CD8-positive, alpha-beta memory T cell (primary cell): ENCODE measurements around the gene GCNT3. TPM values are rescaled to one million over a fixed set of nuclear protein-coding genes. Genes with fewer than 3 reads are reported as not detected.

Experiments used
- CTCF ChIA-PET: fragments of 350-600 bp; sonication (Branson Sonifier 250); formaldehyde crosslinking; loops from one replicate; lab custom pipeline; 2021; ENCODE audit warnings: antibody characterized with exemption; lab: Charles Lee
- POLR2A ChIA-PET: fragments of 350-600 bp; sonication (Branson Sonifier 250); formaldehyde crosslinking; loops from one replicate; lab custom pipeline; 2021; ENCODE audit warnings: antibody characterized with exemption; lab: Charles Lee
- DNase-seq, 5 donors: peaks; one replicate each; pipeline versions ENCODE4 v3.0.0 to v3.0.0-alpha.2; 2020 to 2022; ENCODE audit warnings: mixed read lengths in 1 of 5
- H3K27ac ChIP-seq: one replicate; pipeline ENCODE4 v1.7.0; 2013; ENCODE audit warnings: low read depth, mild to moderate bottlenecking, low read length, moderate library complexity
- H3K27me3 ChIP-seq: 2 replicates; pipeline ENCODE4 v1.7.0; 2013; ENCODE audit warnings: low read length, mild to moderate bottlenecking; ENCODE audit not compliant: insufficient read depth, poor library complexity, severe bottlenecking
- H3K36me3 ChIP-seq: 2 replicates; pipeline ENCODE4 v1.7.0; 2013; ENCODE audit warnings: mild to moderate bottlenecking, low read length, moderate library complexity; ENCODE audit not compliant: insufficient read depth
- H3K4me1 ChIP-seq: 2 replicates; pipeline ENCODE4 v1.7.0; 2013; ENCODE audit warnings: mild to moderate bottlenecking, low read length, moderate library complexity; ENCODE audit not compliant: insufficient read depth
- H3K4me3 ChIP-seq: 2 replicates; pipeline ENCODE4 v1.7.0; 2013; ENCODE audit warnings: mild to moderate bottlenecking, low read length
- H3K9me3 ChIP-seq: 2 replicates; pipeline ENCODE4 v1.7.0; 2013; ENCODE audit warnings: mild to moderate bottlenecking, low read length
- H3K27ac Mint-ChIP-seq, 8 donors: one replicate each; pipeline ENCODE4 v1.8.0; 2020 to 2021; ENCODE audit warnings: mixed read lengths in 8 of 8, mild to moderate bottlenecking in 6 of 8, inconsistent platforms in 3 of 8, moderate library complexity in 3 of 8
- H3K27me3 Mint-ChIP-seq, 2 donors: one replicate each; pipeline ENCODE4 v1.8.0; 2020 to 2021; ENCODE audit warnings: mixed read lengths in 2 of 2, mild to moderate bottlenecking in 1 of 2, moderate library complexity in 1 of 2
- H3K36me3 Mint-ChIP-seq, 3 donors: one replicate each; pipeline ENCODE4 v1.8.0; 2020 to 2021; ENCODE audit warnings: mixed read lengths in 3 of 3, inconsistent platforms in 1 of 3, mild to moderate bottlenecking in 1 of 3
- H3K4me1 Mint-ChIP-seq, 3 donors: one replicate each; pipeline ENCODE4 v1.8.0; 2020 to 2021; ENCODE audit warnings: mixed read lengths in 3 of 3, inconsistent platforms in 1 of 3, mild to moderate bottlenecking in 1 of 3
- H3K4me3 Mint-ChIP-seq, 7 donors: one replicate each; pipeline ENCODE4 v1.8.0; 2020 to 2021; ENCODE audit warnings: mixed read lengths in 7 of 7, mild to moderate bottlenecking in 6 of 7, moderate library complexity in 4 of 7, inconsistent platforms in 2 of 7
- H3K9me3 Mint-ChIP-seq, 5 donors: one replicate each; pipeline ENCODE4 v1.8.0; 2020 to 2022; ENCODE audit warnings: mixed read lengths in 5 of 5, mild to moderate bottlenecking in 3 of 5, moderate library complexity in 2 of 5, inconsistent platforms in 1 of 5
- polyA plus RNA-seq: library from polyadenylated mRNA; unstranded; fragments of 300-500 nt; fragmentation: Illumina TruSeq; gene quantifications from one replicate; pipeline ENCODE4 v1.2.3, GENCODE V29; 2021
- total RNA-seq, 2 experiments: library from RNA; stranded (reverse); gene quantifications; one replicate each; pipeline ENCODE4 v1.2.3, GENCODE V29; 2021

The GCNT3 gene
- total and polyA plus RNA-seq, 3 experiments from 2014 or later = not detected

DNA sequence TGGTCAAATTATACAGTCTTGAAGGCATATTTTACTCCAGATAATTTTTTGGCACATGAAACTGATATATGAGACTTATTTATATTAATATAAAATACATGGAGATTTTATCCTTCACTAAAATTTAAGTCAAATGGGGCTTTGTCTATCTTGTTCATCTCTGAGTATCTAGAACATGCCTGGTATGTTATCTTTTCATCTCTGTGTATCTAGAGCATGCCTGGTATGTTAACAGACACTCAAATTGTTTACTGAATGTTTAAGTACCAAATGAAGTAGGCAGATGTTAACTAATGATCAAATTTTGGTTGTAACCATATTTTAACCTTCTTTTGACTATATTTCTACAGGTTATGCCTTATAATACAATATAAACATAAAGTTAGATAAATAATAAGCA lies 38.0 kb downstream of the GCNT3 start:
- POLR2A ChIA-PET = no interaction called here
- Mint-ChIP-seq H3K4me1 (peaks cover 0 to 25% (median 9%) of the 10 kb centered on the region in 3 donors), H3K9me3 (no peaks in the 10 kb centered on the region), H3K27ac (no peak overlapping the region), H3K4me3 (no peak overlapping the region), H3K36me3 (peaks cover 6 to 47% (median 10%) of the 10 kb centered on the region in 3 donors), H3K27me3 (no peaks in the 10 kb centered on the region)
- H3K27me3 ChIP-seq = no peaks in the 10 kb centered on the region
- DNase-seq = no peak
- no peak overlapping the region for H3K27ac ChIP-seq
- no peaks in the 10 kb centered on the region for H3K9me3 ChIP-seq
- no peak overlapping the region for H3K4me3 ChIP-seq
- CTCF ChIA-PET = no interaction called here
- H3K4me1 ChIP-seq = no peaks in the 10 kb centered on the region
- peaks cover 23% of the 10 kb centered on the region for H3K36me3 ChIP-seq

DNA sequence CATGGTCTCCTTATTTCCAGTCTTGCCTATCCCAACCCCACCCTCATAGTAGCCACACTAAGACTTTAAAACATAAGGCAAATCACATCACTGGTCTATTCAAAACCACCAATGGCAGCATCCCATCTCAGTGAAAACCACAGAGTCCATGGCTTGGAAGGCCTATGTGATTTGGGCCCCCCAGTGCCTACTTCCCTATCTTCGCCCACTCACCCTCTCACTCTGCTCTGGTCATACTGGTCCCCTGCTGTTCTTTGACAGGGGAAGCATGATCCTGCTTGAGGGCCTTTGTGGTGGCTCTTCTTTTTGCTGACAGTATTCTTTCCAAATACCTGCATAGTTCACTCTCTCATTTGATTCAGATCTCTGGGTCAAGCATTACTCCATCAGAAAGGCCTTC lies 42.5 kb downstream of the GCNT3 start:
- Histone ChIP-seq H3K27ac (no peak overlapping the region), H3K4me3 (no peak overlapping the region), H3K27me3 (no peaks in the 10 kb centered on the region), H3K36me3 (peaks cover 22% of the 10 kb centered on the region), H3K4me1 (peaks cover 28% of the 10 kb centered on the region), H3K9me3 (no peaks in the 10 kb centered on the region)
- DNase-seq = no peak
- POLR2A ChIA-PET = no interaction called here
- no peaks in the 10 kb centered on the region for H3K9me3 Mint-ChIP-seq
- no peak overlapping the region for H3K27ac Mint-ChIP-seq
- peaks cover 6 to 22% (median 7%) of the 10 kb centered on the region in 3 donors for H3K36me3 Mint-ChIP-seq
- CTCF ChIA-PET = interaction anchor here (1.5 kb wide), 1 partner anchor 9 kb away, joined by 3 read pairs; no protein-coding TSS in a partner anchor
- peaks cover 7 to 21% (median 13%) of the 10 kb centered on the region in 3 donors for H3K4me1 Mint-ChIP-seq
- peaks cover 0 to 2% of the 10 kb centered on the region in 2 donors for H3K27me3 Mint-ChIP-seq
- H3K4me3 Mint-ChIP-seq = no peak overlapping the region

DNA sequence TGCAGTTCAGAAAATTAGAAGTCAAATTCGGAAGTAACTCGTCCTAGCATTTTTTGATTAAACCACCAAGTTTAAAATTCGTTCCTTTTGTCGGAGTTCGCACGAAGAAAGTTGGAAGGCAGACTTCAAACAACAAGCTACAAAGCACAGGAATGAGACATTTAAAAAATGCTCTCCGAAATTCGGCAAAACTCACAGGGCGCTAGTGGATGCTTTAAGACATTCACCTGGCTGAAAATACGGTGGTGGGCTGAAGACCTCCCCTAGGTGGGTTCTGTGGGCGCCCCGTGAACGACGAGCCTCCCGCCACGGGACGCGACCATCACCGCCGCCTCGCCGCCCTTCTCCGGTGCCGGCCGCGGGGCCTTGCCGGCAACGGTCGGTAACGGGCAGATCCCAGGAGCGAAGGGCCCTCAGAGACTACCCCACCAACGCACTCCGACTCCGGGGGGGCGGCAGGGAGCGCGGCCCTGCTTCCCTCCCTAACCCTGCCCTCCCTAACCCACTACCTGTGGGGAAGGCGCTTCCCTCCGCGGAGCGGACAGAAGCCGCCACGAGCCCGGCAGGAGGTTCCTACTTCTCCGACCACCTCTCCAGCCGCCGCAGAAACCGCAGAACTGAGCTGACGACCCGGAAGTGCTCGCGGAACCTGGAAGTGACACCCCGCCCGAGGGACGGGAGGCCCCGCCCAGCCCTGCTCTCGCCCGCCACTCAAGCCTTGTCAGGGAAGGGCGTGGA lies 45.5 kb downstream of the GCNT3 start, which contains the start of gene GTF2A2:
TSS of gene GTF2A2 (minus strand) at position 619 of the 738 bp plus-strand sequence. CDS start 5,238 bp downstream, outside the sequence.
- Mint-ChIP-seq H3K27ac (peak within 1 kb of the TSS in 4 of 8 donors; percentile 52 to 90 (median 86)), H3K4me1 (peaks cover 7 to 15% (median 10%) of the 10 kb centered on the region in 3 donors), H3K9me3 (no peaks in the 10 kb centered on the region), H3K36me3 (peaks cover 4 to 26% (median 16%) of the 10 kb centered on the region in 3 donors), H3K27me3 (peaks cover 0 to 2% of the 10 kb centered on the region in 2 donors), H3K4me3 (peak within 1 kb of the TSS in 5 of 7 donors; percentile 28 to 53 (median 49))
- H3K4me1 ChIP-seq = peaks cover 28% of the 10 kb centered on the region
- peak within 1 kb of the TSS; percentile 86 for H3K27ac ChIP-seq
- H3K9me3 ChIP-seq = no peaks in the 10 kb centered on the region
- CTCF ChIA-PET = interaction anchor here (1.1 to 1.4 kb wide), 4 partner anchors 14 to 34 kb away, joined by 3 to 4 read pairs (median 3); partner anchors contain the start of gene BNIP2
- no peaks in the 10 kb centered on the region for H3K27me3 ChIP-seq
- peak within 1 kb of the TSS; percentile 67 for H3K4me3 ChIP-seq
- H3K36me3 ChIP-seq = peaks cover 10% of the 10 kb centered on the region
- POLR2A ChIA-PET = interaction anchor here (0.7 to 2.9 kb wide), 3 partner anchors 13 to 32 kb away, joined by 3 to 25 read pairs (median 3); partner anchors contain the start of gene BNIP2
- peak; percentile 90 to 97 (median 94) for DNase-seq

DNA sequence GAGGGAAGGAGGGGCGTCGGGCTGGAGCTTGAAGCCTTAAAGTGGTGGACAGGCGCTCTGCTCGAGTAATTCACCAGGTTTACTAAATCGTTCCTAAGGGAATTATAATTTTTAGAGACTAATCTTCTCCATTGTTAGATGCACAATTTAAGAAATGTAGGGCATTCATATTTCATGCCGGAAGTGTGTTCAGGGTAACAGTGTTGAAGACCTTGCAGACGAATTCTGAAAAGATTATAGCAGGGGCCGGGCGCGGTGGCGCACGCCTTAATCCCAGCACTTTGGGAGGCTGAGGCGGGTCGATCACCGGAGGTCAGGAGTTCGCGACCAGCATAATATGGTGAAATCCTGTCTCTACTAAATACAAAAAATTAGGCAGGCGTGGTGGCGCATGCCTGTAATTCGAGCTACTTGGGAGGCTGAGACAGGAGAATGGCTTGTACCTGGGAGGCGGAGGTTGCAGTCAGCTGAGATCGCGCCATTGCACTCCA lies 46.1 kb downstream of the GCNT3 start:
- H3K4me1 ChIP-seq = peaks cover 28% of the 10 kb centered on the region
- Mint-ChIP-seq H3K27ac (peak overlapping the region in 3 of 8 donors; percentile 85 to 90 (median 86)), H3K4me3 (no peak overlapping the region), H3K27me3 (peaks cover 0 to 2% of the 10 kb centered on the region in 2 donors), H3K4me1 (peaks cover 7 to 12% (median 8%) of the 10 kb centered on the region in 3 donors), H3K36me3 (peaks cover 4 to 31% (median 13%) of the 10 kb centered on the region in 3 donors), H3K9me3 (no peaks in the 10 kb centered on the region)
- H3K27ac ChIP-seq = peak overlapping the region; percentile 86
- CTCF ChIA-PET = interaction anchor here (1.1 to 1.4 kb wide), 4 partner anchors 15 to 33 kb away, joined by 3 to 4 read pairs (median 3); partner anchors contain the start of gene BNIP2
- H3K36me3 ChIP-seq = peaks cover 10% of the 10 kb centered on the region
- peak overlapping the region; percentile 67 for H3K4me3 ChIP-seq
- H3K9me3 ChIP-seq = no peaks in the 10 kb centered on the region
- POLR2A ChIA-PET = interaction anchor here (0.7 to 2.9 kb wide), 4 partner anchors 12 to 31 kb away, joined by 3 to 25 read pairs (median 3); partner anchors contain the start of gene BNIP2
- no peaks in the 10 kb centered on the region for H3K27me3 ChIP-seq
- DNase-seq = peak in 1 of 5 donors; percentile 3

DNA sequence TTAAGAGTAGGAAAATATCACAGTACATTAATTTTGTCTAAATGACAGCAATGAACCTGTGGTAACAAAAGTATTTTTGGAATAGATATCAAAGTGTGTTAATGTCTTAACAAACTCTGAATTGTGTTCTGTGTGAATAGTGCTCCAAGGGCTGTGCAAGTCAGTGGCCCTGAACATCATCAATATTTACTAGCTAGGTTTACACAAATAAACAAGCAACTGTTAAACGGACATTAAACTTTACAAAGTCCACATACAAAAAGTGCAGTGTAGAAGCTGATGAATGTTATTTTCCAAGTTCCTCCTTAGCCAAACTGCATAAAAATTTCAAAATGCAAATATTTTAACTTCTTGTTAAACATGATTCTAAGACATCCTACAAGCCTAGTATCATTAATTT lies 47.8 kb downstream of the GCNT3 start:
- no peak overlapping the region for H3K27ac ChIP-seq
- no peaks in the 10 kb centered on the region for H3K9me3 ChIP-seq
- Mint-ChIP-seq H3K36me3 (peaks cover 4 to 43% (median 12%) of the 10 kb centered on the region in 3 donors), H3K27me3 (peaks cover 0 to 2% of the 10 kb centered on the region in 2 donors), H3K4me1 (peaks cover 4 to 8% (median 7%) of the 10 kb centered on the region in 3 donors), H3K27ac (peak overlapping the region in 2 of 8 donors; percentile 18 to 45), H3K9me3 (no peaks in the 10 kb centered on the region), H3K4me3 (peak overlapping the region in 3 of 7 donors; percentile 8 to 60 (median 20))
- no peak overlapping the region for H3K4me3 ChIP-seq
- ChIA-PET CTCF (no interaction called here), POLR2A (no interaction called here)
- H3K36me3 ChIP-seq = peaks cover 9% of the 10 kb centered on the region
- no peaks in the 10 kb centered on the region for H3K27me3 ChIP-seq
- no peak for DNase-seq
- peaks cover 28% of the 10 kb centered on the region for H3K4me1 ChIP-seq

DNA sequence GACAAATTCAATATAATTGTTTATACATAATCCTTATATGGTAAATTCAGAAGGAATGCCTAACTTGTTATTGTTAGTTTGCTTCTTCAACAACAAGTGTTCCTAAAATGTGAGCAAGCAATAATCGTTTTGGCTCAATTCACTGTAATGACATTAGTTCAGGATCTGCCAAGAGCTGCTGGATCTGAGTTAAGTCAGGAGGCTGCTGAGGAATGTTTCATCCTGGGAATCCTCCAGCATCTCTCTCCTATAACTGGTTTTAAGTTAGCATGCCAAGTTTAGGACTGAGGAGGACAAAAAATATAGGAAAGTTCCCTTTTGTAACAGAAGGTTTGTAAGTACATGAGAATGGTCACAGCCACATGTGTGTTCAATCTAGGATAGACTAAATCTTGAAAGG lies 50.7 kb downstream of the GCNT3 start:
- Mint-ChIP-seq H3K27ac (peak overlapping the region in 1 of 8 donors; percentile 66), H3K4me3 (no peak overlapping the region), H3K36me3 (peaks cover 4 to 54% (median 15%) of the 10 kb centered on the region in 3 donors), H3K9me3 (no peaks in the 10 kb centered on the region), H3K4me1 (peaks cover 4 to 13% (median 7%) of the 10 kb centered on the region in 3 donors), H3K27me3 (peaks cover 0 to 2% of the 10 kb centered on the region in 2 donors)
- peaks cover 6% of the 10 kb centered on the region for H3K36me3 ChIP-seq
- H3K27ac ChIP-seq = no peak overlapping the region
- no peak overlapping the region for H3K4me3 ChIP-seq
- peaks cover 8% of the 10 kb centered on the region for H3K4me1 ChIP-seq
- H3K27me3 ChIP-seq = no peaks in the 10 kb centered on the region
- no peaks in the 10 kb centered on the region for H3K9me3 ChIP-seq
- CTCF ChIA-PET = no interaction called here
- DNase-seq = no peak
- POLR2A ChIA-PET = no interaction called here

DNA sequence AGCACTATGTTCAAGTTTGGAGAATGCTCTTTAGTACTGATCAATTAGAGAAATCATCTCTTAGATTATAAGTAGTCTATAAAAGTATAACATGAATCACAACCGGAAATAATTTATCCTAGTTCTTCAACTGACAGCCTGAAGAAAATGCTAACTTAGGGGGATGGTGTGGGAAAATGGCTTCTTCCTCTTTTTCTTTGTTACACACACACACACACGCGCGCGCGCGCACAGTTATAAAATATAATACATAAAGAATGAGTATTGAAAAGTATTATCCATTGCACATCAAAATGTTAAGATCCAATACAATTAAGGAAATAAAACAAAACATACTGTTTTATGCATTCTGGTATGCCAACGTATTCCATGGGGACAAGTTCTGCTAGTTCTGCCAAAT lies 57.0 kb downstream of the GCNT3 start:
- ChIA-PET POLR2A (no interaction called here), CTCF (no interaction called here)
- Mint-ChIP-seq H3K27ac (no peak overlapping the region), H3K4me1 (peaks cover 0 to 8% (median 0%) of the 10 kb centered on the region in 3 donors), H3K36me3 (peaks cover 0 to 72% (median 18%) of the 10 kb centered on the region in 3 donors), H3K4me3 (no peak overlapping the region), H3K27me3 (no peaks in the 10 kb centered on the region), H3K9me3 (no peaks in the 10 kb centered on the region)
- no peak for DNase-seq
- H3K36me3 ChIP-seq = peaks cover 42% of the 10 kb centered on the region
- no peak overlapping the region for H3K27ac ChIP-seq
- no peaks in the 10 kb centered on the region for H3K4me1 ChIP-seq
- H3K27me3 ChIP-seq = no peaks in the 10 kb centered on the region
- H3K4me3 ChIP-seq = no peak overlapping the region
- no peaks in the 10 kb centered on the region for H3K9me3 ChIP-seq
